B cell (primary cell): Measurements from ENCODE around the gene BAG3. TPM values are rescaled to one million over a fixed set of nuclear protein-coding genes. Genes with fewer than 3 reads are reported as not detected.

Experiments used
- ATAC-seq: fragments of 200-7000 bp; cut with Tn5 transposase; one replicate; pipeline ENCODE4 v1.10.0; 2021; ENCODE audit warnings: low read depth, mild to moderate bottlenecking, moderate number of reproducible peaks, moderate library complexity
- CTCF ChIA-PET: fragments of 350-600 bp; sonication (Branson Sonifier 250); formaldehyde crosslinking; loops from one replicate; lab custom pipeline; 2021; ENCODE audit warnings: antibody characterized with exemption, inconsistent platforms; lab: Charles Lee
- POLR2A ChIA-PET: fragments of 350-600 bp; sonication (Branson Sonifier 250); formaldehyde crosslinking; loops from one replicate; lab custom pipeline; 2021; ENCODE audit warnings: antibody characterized with exemption; lab: Charles Lee
- DNase-seq: peaks from one replicate; pipeline ENCODE4 v3.0.0; 2013
- H2AFZ ChIP-seq: 2 replicates; pipeline ENCODE4 v1.6.1; 2012; ENCODE audit warnings: mild to moderate bottlenecking, low read depth, low read length; ENCODE audit not compliant: insufficient read depth, poor library complexity, severe bottlenecking
- H3K27ac ChIP-seq, 2 donors: 1 replicate in 1 of 2; 2 replicates in 1 of 2; pipeline ENCODE4 v1.5.1; 2012 to 2013; ENCODE audit warnings: low read length in 2 of 2, mild to moderate bottlenecking in 2 of 2, moderate library complexity in 1 of 2
- H3K27me3 ChIP-seq, 4 experiments: fragments of 200-600 bp in 1 of 4; sonication (generic) in 1 of 4; replicated peaks in 1 of 4; 1 replicate in 2 of 4; 2 replicates in 2 of 4; pipeline versions ENCODE4 v1.6.1 to v1.7.0; 2013 to 2016; ENCODE audit warnings: low read length in 3 of 4, mild to moderate bottlenecking in 2 of 4, mixed read lengths in 1 of 4, moderate library complexity in 1 of 4; ENCODE audit not compliant: insufficient read depth in 4 of 4, control insufficient read depth in 3 of 4; ENCODE audit errors: control extremely low read depth in 1 of 4
- H3K36me3 ChIP-seq, 2 experiments: replicated peaks in 1 of 2; 1 replicate in 1 of 2; 2 replicates in 1 of 2; pipeline versions ENCODE4 v1.6.1 to v1.7.1; 2013; ENCODE audit warnings: low read length in 1 of 2; ENCODE audit not compliant: insufficient read depth in 2 of 2, control insufficient read depth in 1 of 2; ENCODE audit errors: control extremely low read depth in 1 of 2, extremely low read depth in 1 of 2
- H3K4me1 ChIP-seq, 2 donors: fragments of 200-600 bp in 1 of 2; sonication (generic) in 1 of 2; 1 replicate in 1 of 2; 2 replicates in 1 of 2; pipeline versions ENCODE4 v1.5.1 to v1.6.1; 2013 to 2017; ENCODE audit warnings: low read length in 2 of 2; ENCODE audit not compliant: control insufficient read depth in 2 of 2, insufficient read depth in 2 of 2
- H3K4me2 ChIP-seq: replicated peaks from 2 replicates; pipeline ENCODE3; 2012; ENCODE audit warnings: mild to moderate bottlenecking, low read depth, low read length; ENCODE audit not compliant: poor library complexity, severe bottlenecking
- H3K4me3 ChIP-seq, 5 experiments: fragments of 200-600 bp in 1 of 5; sonication (generic) in 1 of 5; 1 replicate in 3 of 5; 2 replicates in 2 of 5; pipeline versions ENCODE4 v1.5.1 to v1.7.0; 2011 to 2016; ENCODE audit warnings: low read length in 4 of 5, mild to moderate bottlenecking in 4 of 5, low read depth in 2 of 5, control low read depth in 1 of 5, moderate library complexity in 1 of 5; ENCODE audit not compliant: insufficient read depth in 1 of 5; ENCODE audit errors: control extremely low read depth in 1 of 5, extremely low read depth in 1 of 5
- H3K79me2 ChIP-seq: fragments of 200-600 bp; sonication (generic); one replicate; pipeline ENCODE4 v1.6.0; 2016; ENCODE audit warnings: low read length; ENCODE audit not compliant: control insufficient read depth, insufficient read depth
- H3K9ac ChIP-seq: fragments of 200-600 bp; sonication (generic); 2 replicates; pipeline ENCODE4 v1.6.1; 2017; ENCODE audit warnings: mild to moderate bottlenecking, low read length, moderate library complexity
- H3K9me3 ChIP-seq, 3 donors: one replicate each; pipeline versions ENCODE4 v1.6.1 to v1.7.1; 2013; ENCODE audit warnings: low read length in 2 of 3; ENCODE audit not compliant: control insufficient read depth in 2 of 3, insufficient read depth in 1 of 3; ENCODE audit errors: control extremely low read depth in 1 of 3
- H4K20me1 ChIP-seq: 2 replicates; pipeline ENCODE4 v1.6.0; 2012; ENCODE audit warnings: mild to moderate bottlenecking, low read length; ENCODE audit not compliant: insufficient read depth, control insufficient read depth, poor library complexity, severe bottlenecking
- H3K27ac Mint-ChIP-seq: one replicate; pipeline ENCODE4 v1.8.0; 2021; ENCODE audit warnings: mixed read lengths
- H3K27me3 Mint-ChIP-seq: one replicate; pipeline ENCODE4 v1.8.0; 2021; ENCODE audit warnings: mixed read lengths
- H3K4me1 Mint-ChIP-seq: one replicate; pipeline ENCODE4 v1.8.0; 2021; ENCODE audit warnings: mixed read lengths
- H3K4me3 Mint-ChIP-seq: one replicate; pipeline ENCODE4 v1.8.0; 2021; ENCODE audit warnings: mixed read lengths
- H3K9me3 Mint-ChIP-seq: one replicate; pipeline ENCODE4 v1.8.0; 2022; ENCODE audit warnings: mixed read lengths; ENCODE audit not compliant: insufficient read depth
- EZH2 ChIP-seq: IDR thresholded peaks from 2 replicates; pipeline ENCODE4 v1.6.1; 2012; ENCODE audit warnings: borderline replicate concordance, low read depth, mild to moderate bottlenecking, moderate library complexity, low read length; ENCODE audit not compliant: insufficient read depth, poor library complexity, severe bottlenecking
- WGBS: methylation state at CpG from one replicate; pipeline ENCODE4 v1.1.5; 2013; ENCODE audit warnings: missing lambda C conversion rate; ENCODE audit not compliant: insufficient coverage; 5-methylcytosine and 5-hydroxymethylcytosine counted together
- intact Hi-C: fragments of 100-400 bp; cut with micrococcal nuclease; formaldehyde crosslinking; loops from one replicate; pipeline ENCODE4 v1.10.0; 2022
- polyA plus RNA-seq: library from polyadenylated mRNA; depleted of rRNA; stranded (reverse); fragments of >200 nt; gene quantifications from 2 replicates; pipeline ENCODE4 v1.2.3, GENCODE V29; 2012
- total RNA-seq, 2 donors: library from RNA; stranded (reverse); fragments of 120-200 nt in 1 of 2; gene quantifications; 1 replicate in 1 of 2; 2 replicates in 1 of 2; pipeline versions ENCODE4 v1.2.3 to v1.2.4, GENCODE V29; 2013 to 2022
- TF ChIP-seq, protein P1 (sequence below): fragments of 200-600 bp; IDR thresholded peaks from one replicate; pipeline ENCODE4 v1.8.0; 2022; ENCODE audit warnings: antibody characterized with exemption, mild to moderate bottlenecking

The BAG3 gene
- total and polyA plus RNA-seq, 2 donors (not counting 1 experiment from before 2014, with no cell fraction given), result 3.9 to 7.4 TPM

DNA sequence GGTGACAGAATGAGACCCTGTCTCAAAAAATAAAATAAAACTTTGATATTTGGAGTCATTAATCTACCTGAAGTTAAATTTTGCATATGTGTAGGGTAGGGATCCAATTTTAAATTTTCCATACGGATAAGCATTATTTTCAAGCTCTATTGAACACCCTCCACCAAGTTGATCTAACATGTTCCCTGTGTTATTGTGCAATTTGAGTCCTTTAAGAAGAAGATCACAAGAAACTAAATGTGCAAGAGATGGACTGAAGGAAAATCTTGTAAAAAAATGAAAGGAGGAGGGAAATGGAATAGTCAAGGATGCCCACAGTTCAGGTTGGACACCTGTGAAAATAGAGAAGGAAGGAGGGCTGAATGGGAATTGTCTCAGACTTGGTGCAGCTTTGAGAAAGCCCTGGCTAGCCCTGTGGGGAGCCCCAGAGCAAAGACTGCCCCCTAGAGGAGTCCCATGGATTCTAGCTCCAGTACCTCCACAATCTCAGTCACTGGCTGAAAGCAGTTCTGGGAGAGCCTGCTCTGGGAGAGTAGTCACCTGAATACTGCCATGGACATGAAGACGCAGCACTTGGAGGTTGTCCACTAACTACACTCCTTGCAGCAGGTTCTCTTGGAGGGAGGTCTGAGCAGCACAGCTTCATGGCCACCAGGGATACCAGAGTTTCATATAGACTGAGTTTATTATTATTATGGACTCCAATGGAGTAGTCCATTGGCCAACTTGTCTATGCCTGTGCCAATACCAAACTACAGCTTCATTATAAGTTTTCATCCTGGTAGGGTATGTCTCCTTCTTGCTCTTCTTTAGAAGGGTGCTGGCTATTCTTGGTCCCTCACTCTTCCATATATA, 48.7 kb upstream of the BAG3 start:
- CTCF ChIA-PET, result interaction anchor here (2.3 kb wide), 1 partner anchor 257 kb away, joined by 8 read pairs; no protein-coding TSS in a partner anchor
- no peaks in the 10 kb centered on the region for H3K9me3 ChIP-seq
- ATAC-seq, result no peak
- H3K4me1 ChIP-seq, result peaks cover 3 to 6% of the 10 kb centered on the region in 2 donors
- Mint-ChIP-seq H3K4me1 (peaks cover 10% of the 10 kb centered on the region), H3K27me3 (no peaks in the 10 kb centered on the region), H3K27ac (no peak overlapping the region), H3K4me3 (no peak overlapping the region), H3K9me3 (no peaks in the 10 kb centered on the region)
- DNase-seq, result no peak
- intact Hi-C loops, result no loop called here
- H3K27ac ChIP-seq, result no peak overlapping the region
- H3K9ac ChIP-seq, result no peak overlapping the region
- no peak for TF ChIP-seq EZH2
- TF ChIP-seq, protein P1, sequence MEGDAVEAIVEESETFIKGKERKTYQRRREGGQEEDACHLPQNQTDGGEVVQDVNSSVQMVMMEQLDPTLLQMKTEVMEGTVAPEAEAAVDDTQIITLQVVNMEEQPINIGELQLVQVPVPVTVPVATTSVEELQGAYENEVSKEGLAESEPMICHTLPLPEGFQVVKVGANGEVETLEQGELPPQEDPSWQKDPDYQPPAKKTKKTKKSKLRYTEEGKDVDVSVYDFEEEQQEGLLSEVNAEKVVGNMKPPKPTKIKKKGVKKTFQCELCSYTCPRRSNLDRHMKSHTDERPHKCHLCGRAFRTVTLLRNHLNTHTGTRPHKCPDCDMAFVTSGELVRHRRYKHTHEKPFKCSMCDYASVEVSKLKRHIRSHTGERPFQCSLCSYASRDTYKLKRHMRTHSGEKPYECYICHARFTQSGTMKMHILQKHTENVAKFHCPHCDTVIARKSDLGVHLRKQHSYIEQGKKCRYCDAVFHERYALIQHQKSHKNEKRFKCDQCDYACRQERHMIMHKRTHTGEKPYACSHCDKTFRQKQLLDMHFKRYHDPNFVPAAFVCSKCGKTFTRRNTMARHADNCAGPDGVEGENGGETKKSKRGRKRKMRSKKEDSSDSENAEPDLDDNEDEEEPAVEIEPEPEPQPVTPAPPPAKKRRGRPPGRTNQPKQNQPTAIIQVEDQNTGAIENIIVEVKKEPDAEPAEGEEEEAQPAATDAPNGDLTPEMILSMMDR, result peak; percentile 20
- peaks cover 0 to 2% of the 10 kb centered on the region in 2 experiments for H3K36me3 ChIP-seq
- H3K4me2 ChIP-seq, result no peak overlapping the region
- POLR2A ChIA-PET, result no interaction called here
- no peaks in the 10 kb centered on the region for H3K27me3 ChIP-seq
- H3K79me2 ChIP-seq, result peaks cover 4% of the 10 kb centered on the region
- WGBS, result 40% methylated on average over 1 of the region's 2 CpGs
- no peaks in the 10 kb centered on the region for H4K20me1 ChIP-seq
- no peak overlapping the region for H2AFZ ChIP-seq
- no peak overlapping the region for H3K4me3 ChIP-seq

GRCh38 chr10:119604468-119604867, 46.7 kb upstream of the BAG3 start:
- ATAC-seq (no peak), DNase-seq (no peak)
- no peak overlapping the region for H3K9ac ChIP-seq
- TF ChIP-seq, protein P1, result no peak
- TF ChIP-seq EZH2, result no peak
- H3K4me3 ChIP-seq, result no peak overlapping the region
- no peaks in the 10 kb centered on the region for H3K9me3 ChIP-seq
- Mint-ChIP-seq H3K4me3 (no peak overlapping the region), H3K27me3 (peaks cover 4% of the 10 kb centered on the region), H3K27ac (no peak overlapping the region), H3K4me1 (peaks cover 6% of the 10 kb centered on the region), H3K9me3 (no peaks in the 10 kb centered on the region)
- no peak overlapping the region for H2AFZ ChIP-seq
- POLR2A ChIA-PET, result no interaction called here
- no peaks in the 10 kb centered on the region for H4K20me1 ChIP-seq
- no peak overlapping the region for H3K4me2 ChIP-seq
- intact Hi-C loops, result no loop called here
- no peaks in the 10 kb centered on the region for H3K27me3 ChIP-seq
- peaks cover 0 to 5% of the 10 kb centered on the region in 2 donors for H3K4me1 ChIP-seq
- no peak overlapping the region for H3K27ac ChIP-seq
- H3K79me2 ChIP-seq, result peaks cover 4% of the 10 kb centered on the region
- peaks cover 0 to 2% of the 10 kb centered on the region in 2 experiments for H3K36me3 ChIP-seq
- CTCF ChIA-PET, result interaction anchor here (2.3 kb wide), 1 partner anchor 255 kb away, joined by 8 read pairs; no protein-coding TSS in a partner anchor
